C4-2B (cell line): ENCODE measurements around the gene RPL12.

ENCODE experiments used
- ZFX ChIP-seq: fragments of 450-650 bp; IDR thresholded peaks from 2 replicates; pipeline ENCODE4 v1.6.1; 2017
- TF ChIP-seq, protein P1 (sequence below): fragments of 450-650 bp; conservative IDR thresholded peaks from 2 replicates; pipeline ENCODE4 v1.5.1; 2017; ENCODE audit warnings: mild to moderate bottlenecking

DNA sequence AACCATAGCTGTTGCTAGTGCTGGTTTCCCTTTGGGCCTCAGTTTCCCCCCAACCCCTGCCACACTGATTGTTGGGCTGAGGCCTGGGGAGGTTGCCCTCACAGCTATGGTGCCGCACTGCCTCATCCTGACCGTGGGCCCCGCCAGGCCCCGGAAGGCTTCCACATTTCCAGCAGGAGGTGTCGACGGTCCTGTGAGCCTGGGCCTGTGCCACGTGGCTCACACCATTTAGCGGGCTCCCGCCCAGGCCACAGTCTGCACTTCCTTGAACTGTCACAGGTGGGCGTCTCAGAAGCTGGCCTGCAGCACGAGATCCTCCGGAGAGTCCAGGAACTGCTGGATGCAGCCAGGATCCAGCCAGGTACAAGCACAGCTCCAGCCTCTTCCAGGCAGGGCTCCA, 45.8 kb upstream of the RPL12 start:
- TF ChIP-seq, protein P1, sequence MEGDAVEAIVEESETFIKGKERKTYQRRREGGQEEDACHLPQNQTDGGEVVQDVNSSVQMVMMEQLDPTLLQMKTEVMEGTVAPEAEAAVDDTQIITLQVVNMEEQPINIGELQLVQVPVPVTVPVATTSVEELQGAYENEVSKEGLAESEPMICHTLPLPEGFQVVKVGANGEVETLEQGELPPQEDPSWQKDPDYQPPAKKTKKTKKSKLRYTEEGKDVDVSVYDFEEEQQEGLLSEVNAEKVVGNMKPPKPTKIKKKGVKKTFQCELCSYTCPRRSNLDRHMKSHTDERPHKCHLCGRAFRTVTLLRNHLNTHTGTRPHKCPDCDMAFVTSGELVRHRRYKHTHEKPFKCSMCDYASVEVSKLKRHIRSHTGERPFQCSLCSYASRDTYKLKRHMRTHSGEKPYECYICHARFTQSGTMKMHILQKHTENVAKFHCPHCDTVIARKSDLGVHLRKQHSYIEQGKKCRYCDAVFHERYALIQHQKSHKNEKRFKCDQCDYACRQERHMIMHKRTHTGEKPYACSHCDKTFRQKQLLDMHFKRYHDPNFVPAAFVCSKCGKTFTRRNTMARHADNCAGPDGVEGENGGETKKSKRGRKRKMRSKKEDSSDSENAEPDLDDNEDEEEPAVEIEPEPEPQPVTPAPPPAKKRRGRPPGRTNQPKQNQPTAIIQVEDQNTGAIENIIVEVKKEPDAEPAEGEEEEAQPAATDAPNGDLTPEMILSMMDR = no peak
- TF ChIP-seq ZFX = no peak
